HUDEP-2 (cell line): ENCODE data around the gene CCDC27.

ENCODE experiments used
- DNase-seq, 76 experiments: peaks; one replicate each; lab custom pipeline; 2025; ENCODE audit not compliant: unreplicated experiment in 76 of 76; lab: John Stamatoyannopoulos, UW

Gene CCDC27

DNA sequence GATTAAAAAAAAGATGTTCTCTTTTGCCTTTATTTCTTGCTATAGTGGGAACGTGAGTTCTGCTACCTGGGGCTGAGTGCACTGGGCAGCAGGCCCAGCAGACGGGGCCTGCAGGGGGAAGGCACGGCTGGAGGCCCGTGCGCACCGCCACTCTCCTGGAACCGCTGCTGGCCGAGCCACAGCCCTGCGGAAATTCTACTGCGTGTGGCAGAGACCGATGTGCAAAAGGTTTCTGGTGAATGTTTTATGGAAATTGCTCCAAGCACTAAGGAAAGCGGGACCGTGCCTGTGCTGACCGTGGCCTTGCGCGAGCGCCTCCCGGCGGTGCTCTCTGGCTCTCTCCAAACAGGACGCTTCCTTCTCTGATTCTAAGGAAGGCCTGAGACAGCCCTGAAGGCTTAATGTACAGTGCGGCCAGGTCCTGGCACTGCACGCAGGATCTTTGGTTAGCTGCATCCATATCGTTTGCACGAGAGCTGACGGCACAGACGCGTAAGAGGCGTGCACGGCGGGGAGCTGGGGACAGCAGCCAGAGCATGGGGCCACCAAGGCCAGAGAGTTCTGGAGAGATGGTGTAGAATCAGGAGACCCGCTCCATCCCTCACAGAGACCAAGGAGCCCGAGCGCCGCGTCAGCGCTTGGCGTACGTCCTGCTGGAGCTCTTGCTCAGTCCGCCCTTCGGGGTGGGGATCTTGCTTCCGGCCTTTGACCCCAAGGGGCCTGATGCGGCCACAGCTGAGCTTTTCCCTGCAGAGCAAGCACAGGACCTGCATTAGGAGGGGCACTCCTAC is 62.7 kb downstream of the CCDC27 start:
- DNase-seq: no peak

DNA sequence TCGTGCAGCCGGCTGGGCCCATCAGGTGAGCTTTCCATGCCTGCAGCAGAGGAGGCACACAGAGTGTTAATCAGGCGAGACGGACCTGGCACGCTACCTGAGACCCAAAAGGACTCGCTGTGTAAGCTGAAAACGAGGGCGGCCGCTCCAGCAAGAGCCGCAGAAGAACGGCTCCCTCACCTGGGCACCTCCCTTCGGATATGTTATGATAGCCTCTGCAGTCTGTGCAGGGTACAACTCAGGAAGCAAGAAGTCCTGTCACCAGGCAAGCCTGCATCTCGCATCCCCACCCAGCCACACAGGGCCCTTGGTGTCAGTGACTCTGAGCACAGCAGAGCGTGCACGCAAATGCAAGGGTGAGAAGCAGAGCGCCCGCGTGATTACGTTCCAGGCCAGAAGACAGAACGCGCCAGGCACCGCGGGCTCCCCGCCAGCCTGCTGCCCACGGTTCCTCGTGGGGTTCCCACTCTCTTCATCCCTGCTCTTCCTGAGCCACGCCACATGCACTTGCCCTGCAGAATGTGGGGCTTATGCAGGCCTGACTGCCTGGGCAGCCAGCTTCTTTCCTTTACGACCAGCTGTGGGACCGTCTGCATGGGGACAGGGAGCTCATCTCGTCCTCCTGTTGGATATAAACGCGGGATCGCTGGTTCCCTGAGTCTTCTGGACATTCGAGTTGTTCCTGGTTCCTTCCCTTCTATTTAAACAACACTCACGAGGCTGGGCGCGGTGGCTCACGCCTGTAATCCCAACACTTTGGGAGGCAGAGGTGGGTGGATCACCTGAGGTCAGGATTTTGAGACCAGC is 64.3 kb downstream of the CCDC27 start:
- DNase-seq: no peak

DNA sequence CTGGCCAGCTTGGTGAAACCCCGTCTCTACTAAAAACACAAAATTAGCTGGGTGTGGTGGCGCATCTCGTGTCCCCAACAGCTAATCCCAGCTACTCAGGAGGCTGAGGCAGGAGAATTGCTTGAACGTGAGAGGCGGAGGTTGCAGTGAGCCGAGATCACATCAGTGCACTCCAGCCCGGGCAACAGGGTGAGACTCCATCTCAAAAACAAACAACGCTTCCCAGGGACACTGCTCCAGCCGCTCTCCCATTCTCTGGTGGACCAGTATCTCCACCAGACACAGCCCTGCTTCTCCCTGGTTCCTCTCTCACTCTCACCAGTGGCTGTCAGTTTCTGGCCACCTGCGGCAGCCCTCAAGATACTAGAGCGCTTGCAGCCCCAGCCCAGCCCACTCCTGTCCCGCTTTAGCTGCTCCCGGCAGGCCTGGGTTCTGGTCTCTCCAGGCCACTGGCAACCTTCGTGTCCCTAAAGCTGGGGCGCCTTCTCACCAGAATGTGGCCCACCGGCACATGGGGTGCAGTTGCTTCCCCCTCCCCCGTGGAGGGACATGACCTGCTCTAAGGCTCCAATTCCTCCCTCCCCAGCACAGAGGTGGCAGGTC is 65.0 kb downstream of the CCDC27 start:
- DNase-seq: no peak

DNA sequence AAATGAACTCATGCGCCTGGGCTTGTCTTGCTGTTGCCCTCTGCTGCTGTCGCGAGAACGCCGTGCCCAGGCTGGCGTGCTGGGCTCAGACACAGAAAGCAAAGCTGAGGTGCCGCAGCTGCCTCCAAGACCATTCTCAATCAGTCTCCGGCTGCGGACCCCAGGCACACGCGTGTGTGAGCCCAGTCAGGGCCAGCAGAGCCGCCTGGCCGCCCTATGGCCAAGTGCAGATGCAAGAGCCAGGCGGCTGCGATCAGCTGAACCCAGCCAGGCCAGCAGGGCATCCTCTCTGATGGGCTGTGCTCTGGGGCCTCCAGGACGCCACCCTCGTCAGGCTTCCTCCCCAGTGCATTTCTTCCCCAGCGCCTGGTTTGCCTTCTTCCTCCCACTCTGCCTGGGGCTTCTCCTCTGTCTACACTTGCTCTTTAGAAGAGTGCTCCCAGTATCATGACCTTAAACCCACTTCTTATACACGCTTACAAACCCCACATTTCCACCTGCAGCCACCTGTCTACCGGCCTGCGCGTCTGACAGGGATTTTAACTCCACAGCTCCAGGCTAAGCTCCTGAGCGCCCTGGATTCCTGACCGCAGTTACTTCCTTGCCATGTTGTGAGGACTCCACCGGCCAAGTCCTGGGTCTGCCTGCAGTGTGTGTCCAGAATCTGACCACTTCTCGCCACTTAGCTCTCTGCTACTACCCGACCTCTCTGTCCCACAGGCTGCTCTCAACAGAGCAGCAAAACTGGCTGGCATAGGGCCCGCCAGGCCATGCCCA is 65.8 kb downstream of the CCDC27 start:
- no peak for DNase-seq

DNA sequence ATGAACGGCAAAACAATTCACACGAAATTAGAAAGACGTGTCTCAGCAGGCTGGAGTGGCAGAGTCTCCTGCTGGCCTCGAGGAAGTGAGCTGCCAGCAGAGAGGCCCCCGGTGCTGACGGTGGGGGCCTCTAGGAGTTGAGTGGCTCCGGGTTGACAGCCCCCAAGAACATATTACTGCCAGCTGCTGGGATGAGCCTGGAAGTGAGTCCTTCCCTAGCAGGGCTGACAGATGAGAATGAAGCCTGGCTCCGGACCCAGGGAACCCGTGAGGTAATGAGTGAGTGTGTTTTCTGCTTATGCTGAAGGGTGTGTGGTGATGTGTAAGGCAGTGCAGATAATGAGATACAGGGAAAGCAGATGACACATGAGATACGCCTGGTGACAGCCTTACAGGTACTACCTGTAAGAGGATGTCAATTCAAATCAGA is 67.5 kb downstream of the CCDC27 start:
- no peak for DNase-seq

DNA sequence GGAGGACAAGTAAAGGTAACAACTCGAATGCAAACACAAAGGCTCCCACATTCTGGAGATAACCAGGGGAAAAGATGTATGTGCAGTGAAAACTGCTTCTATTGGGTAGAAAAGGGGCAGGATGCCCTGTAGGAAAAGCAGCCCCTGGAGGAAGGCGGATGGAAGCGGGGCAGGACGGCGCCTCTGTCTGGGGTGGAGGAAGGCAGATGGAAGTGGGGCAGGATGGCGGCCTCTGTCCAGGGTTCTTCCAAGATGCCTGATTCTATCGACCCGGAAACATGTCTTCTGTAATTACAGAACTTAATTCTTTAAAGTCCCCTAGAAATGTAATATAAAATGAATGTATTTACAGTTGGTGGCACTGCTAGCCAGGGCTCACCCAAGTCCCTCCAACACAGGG is 68.1 kb downstream of the CCDC27 start:
- DNase-seq: no peak

DNA sequence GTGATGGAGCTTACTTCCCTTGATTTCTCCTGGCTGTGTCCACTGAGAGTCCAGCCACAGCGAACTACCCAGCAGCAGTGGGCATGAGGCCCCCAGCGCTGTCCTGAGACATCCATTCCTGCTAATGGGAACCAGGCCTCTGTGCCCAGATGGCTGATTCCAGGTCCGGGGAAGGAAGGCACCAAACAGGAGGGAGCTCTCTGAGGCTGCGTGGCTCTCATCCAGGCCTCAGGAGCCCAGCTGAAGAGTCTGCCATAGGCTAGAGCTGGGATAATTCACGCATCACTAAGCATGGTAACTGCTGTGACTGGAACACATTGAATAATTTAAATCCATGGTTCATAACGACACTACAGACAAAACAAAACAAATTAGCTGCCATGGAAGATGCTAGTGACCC is 68.8 kb downstream of the CCDC27 start:
- DNase-seq: no peak
